ENCODE data around the gene EGR4. TPM values are rescaled to one million over a fixed set of nuclear protein-coding genes. Genes with fewer than 3 reads are reported as not detected.
A peak's percentile ranks its signal among the peaks of the same experiment; 100 is the strongest.

The EGR4 gene
- polyA plus RNA-seq, 1 experiment: not detected

DNA sequence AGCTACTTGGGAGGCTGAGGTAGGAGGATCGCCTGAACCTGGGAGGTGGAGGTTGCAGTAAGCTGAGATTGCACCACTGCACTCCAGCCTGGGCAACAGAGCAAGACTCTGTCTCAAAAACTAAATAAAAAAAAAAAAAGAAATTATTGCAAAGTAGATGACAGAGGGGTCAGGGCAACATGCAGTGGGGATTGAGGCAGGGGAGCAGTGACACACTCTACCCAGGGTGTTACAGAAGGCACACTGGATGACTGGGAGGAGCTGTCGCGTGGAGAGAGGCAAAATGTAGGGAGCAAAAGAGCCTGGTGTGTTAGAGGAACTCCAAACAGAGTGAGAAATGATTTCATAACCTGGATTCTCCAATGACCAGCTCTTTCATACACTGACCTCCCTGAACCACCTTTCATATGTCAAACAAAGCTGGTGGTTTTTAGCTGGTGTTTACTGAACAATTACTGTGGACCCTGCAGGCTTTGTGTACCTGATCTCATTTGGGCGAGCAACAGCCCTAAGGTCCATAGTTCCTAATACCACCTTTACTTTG, 31.2 kb downstream of the EGR4 start:
- ChIA-PET POLR2A (no interaction called here), CTCF (interaction anchor here (1.1 kb wide), 2 partner anchors 17 to 49 kb away, joined by 3 to 4 read pairs; partner anchors contain the start of gene SMYD5)
- DNase-seq (ENCODE audit: low read depth, low spot score): no peak
- Histone ChIP-seq H3K4me3 (ENCODE audit: low read depth, low read length) (no peak overlapping the region), H3K27me3 (ENCODE audit: control insufficient read depth, insufficient read depth, low read length) (peaks cover 4% of the 10 kb centered on the region), H3K9me3 (ENCODE audit: control insufficient read depth, insufficient read depth, low read length) (no peaks in the 10 kb centered on the region), H3K27ac (ENCODE audit: low read depth, low read length) (no peak overlapping the region)
- TF ChIP-seq, protein P1, sequence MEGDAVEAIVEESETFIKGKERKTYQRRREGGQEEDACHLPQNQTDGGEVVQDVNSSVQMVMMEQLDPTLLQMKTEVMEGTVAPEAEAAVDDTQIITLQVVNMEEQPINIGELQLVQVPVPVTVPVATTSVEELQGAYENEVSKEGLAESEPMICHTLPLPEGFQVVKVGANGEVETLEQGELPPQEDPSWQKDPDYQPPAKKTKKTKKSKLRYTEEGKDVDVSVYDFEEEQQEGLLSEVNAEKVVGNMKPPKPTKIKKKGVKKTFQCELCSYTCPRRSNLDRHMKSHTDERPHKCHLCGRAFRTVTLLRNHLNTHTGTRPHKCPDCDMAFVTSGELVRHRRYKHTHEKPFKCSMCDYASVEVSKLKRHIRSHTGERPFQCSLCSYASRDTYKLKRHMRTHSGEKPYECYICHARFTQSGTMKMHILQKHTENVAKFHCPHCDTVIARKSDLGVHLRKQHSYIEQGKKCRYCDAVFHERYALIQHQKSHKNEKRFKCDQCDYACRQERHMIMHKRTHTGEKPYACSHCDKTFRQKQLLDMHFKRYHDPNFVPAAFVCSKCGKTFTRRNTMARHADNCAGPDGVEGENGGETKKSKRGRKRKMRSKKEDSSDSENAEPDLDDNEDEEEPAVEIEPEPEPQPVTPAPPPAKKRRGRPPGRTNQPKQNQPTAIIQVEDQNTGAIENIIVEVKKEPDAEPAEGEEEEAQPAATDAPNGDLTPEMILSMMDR (IDR thresholded peaks at IDR 0.05; ENCODE audit: low read depth, low read length): no peak

DNA sequence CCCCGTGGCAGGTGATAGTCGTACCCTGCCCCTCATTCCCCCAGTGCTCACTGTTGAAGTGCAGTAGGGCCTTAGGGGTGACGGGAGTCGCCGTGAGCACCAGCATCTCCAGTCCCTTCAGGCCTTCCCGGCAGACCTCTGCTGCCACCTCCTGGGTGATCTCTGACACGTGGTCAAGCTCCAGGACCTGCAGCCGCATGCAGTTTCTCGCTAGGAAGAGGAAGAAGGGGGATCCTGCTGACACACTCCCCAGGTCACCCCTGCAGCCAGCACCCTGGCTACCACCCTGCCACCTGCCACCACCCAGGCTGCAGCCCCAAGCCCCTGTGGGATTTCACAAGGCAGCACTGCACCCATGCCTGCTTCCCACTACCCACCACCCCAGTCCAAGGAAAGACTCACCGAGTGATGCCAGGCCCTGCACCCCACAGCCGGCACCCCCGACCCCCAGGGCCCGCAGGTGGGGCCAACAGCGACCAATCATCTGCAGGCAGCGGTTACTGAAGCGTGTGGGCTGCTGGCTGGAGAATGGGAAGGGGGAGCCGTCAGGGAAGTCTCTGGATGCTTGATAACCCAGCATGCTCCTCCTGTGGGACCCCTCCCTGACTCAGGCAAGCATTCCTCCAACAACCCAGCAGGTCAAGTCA, 32.9 kb downstream of the EGR4 start:
- TF ChIP-seq, protein P1 (IDR thresholded peaks at IDR 0.05; ENCODE audit: low read depth, low read length): peak; percentile 39
- Histone ChIP-seq H3K27ac (ENCODE audit: low read depth, low read length) (no peak overlapping the region), H3K4me3 (ENCODE audit: low read depth, low read length) (no peak overlapping the region), H3K27me3 (ENCODE audit: control insufficient read depth, insufficient read depth, low read length) (no peaks in the 10 kb centered on the region), H3K9me3 (ENCODE audit: control insufficient read depth, insufficient read depth, low read length) (no peaks in the 10 kb centered on the region)
- ChIA-PET POLR2A (no interaction called here), CTCF (no interaction called here)
- no peak for DNase-seq (ENCODE audit: low read depth, low spot score)

DNA sequence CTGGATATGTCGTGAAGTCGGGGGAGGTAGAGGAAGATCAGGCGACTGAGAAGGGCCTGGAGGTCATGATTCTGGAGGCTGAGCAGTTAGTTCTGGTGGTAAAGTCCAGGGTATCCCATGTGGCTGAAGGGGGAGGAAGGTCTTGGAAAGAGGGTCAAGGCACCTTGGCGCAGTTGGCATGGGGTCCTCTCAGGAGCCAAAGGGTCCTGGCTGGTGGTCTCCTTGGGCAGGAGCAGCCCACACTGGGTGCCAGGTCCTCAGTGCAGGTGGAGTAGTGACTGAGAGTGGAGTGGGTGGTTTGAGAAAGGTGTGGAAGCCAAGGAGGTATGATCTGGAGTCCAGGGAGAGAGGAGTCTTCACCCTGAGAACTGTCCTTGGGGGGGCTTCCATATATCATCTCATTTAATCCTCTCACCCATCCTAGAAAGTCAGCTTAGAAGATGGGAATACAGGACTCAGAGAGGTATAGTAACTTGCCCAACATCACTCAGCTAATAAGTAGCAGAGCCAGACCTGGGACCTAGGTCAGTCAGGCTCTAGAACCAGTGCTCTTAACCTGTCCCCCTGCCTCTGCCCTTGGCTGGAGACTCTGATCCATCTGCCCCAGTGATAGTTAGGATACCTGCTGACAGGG, 33.5 kb downstream of the EGR4 start:
- no peak for DNase-seq (ENCODE audit: low read depth, low spot score)
- no peaks in the 10 kb centered on the region for H3K9me3 ChIP-seq (ENCODE audit: control insufficient read depth, insufficient read depth, low read length)
- H3K27me3 ChIP-seq (ENCODE audit: control insufficient read depth, insufficient read depth, low read length): no peaks in the 10 kb centered on the region
- no peak overlapping the region for H3K4me3 ChIP-seq (ENCODE audit: low read depth, low read length)
- TF ChIP-seq, protein P1 (IDR thresholded peaks at IDR 0.05; ENCODE audit: low read depth, low read length): no peak
- no peak overlapping the region for H3K27ac ChIP-seq (ENCODE audit: low read depth, low read length)
- CTCF ChIA-PET: interaction anchor here (0.6 kb wide), 2 partner anchors 82 to 266 kb away, joined by 3 to 4 read pairs; no protein-coding TSS in a partner anchor
- POLR2A ChIA-PET: no interaction called here

DNA sequence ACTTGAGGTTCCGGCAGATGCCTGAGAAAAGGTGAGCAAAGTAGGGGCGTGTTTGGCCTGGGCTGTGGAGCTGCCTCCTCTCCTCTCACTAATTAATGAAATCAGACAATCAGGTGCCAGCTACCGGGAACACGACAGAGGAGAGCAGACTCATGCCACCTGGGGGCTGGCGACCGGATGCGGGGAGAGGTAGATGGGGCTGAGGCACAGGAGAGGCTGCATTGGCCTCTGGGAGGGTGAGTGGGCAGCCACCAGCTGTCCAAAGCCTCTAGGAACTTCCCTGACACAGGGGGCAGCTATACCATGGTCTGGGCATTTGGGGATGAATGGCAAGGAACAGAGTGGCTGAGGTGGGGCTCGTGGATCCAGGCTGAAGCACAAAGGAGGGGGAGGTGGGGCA, 34.1 kb downstream of the EGR4 start:
- ChIA-PET CTCF (interaction anchor here (0.6 kb wide), 1 partner anchor 82 kb away, joined by 4 read pairs; no protein-coding TSS in a partner anchor), POLR2A (no interaction called here)
- Histone ChIP-seq H3K27ac (ENCODE audit: low read depth, low read length) (no peak overlapping the region), H3K9me3 (ENCODE audit: control insufficient read depth, insufficient read depth, low read length) (no peaks in the 10 kb centered on the region), H3K4me3 (ENCODE audit: low read depth, low read length) (no peak overlapping the region), H3K27me3 (ENCODE audit: control insufficient read depth, insufficient read depth, low read length) (no peaks in the 10 kb centered on the region)
- no peak for DNase-seq (ENCODE audit: low read depth, low spot score)
- TF ChIP-seq, protein P1 (IDR thresholded peaks at IDR 0.05; ENCODE audit: low read depth, low read length): no peak

DNA sequence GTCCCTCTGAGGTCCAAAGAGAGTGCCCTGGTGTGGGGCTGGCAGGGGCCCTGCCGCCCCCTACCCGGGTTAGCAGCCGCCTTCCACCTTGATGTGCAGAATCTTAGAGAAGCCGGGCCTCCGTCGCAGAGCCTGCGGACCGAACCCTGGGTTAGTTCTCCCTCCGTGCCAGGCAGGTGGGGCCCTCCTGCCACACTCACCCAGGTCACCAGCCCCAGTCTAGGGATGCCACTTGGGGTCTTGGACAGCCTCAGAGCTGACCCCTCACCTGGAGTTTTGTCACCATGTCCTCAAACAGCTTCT, 34.5 kb downstream of the EGR4 start:
- no peaks in the 10 kb centered on the region for H3K27me3 ChIP-seq (ENCODE audit: control insufficient read depth, insufficient read depth, low read length)
- POLR2A ChIA-PET: no interaction called here
- H3K27ac ChIP-seq (ENCODE audit: low read depth, low read length): no peak overlapping the region
- H3K4me3 ChIP-seq (ENCODE audit: low read depth, low read length): no peak overlapping the region
- TF ChIP-seq, protein P1 (IDR thresholded peaks at IDR 0.05; ENCODE audit: low read depth, low read length): no peak
- no peak for DNase-seq (ENCODE audit: low read depth, low spot score)
- CTCF ChIA-PET: no interaction called here
- no peaks in the 10 kb centered on the region for H3K9me3 ChIP-seq (ENCODE audit: control insufficient read depth, insufficient read depth, low read length)

Measured in AG04450 (cell line).